NCI-H748 treated with DMSO at 0.1 percent for 48 hours (cell line): ENCODE data around the gene PARP8.

Experiments used
- DNase-seq: peaks from one replicate; lab custom pipeline; 2025; lab: John Stamatoyannopoulos, UW

Gene PARP8

GRCh38 chr5:50853151-50853550 is 186.7 kb downstream of the PARP8 start:
- no peak for DNase-seq

GRCh38 chr5:50854082-50854481 is 187.6 kb downstream of the PARP8 start:
- DNase-seq: no peak

- DNase-seq: no peak
Observed at GRCh38 chr5:50855001-50855400, 188.6 kb downstream of the PARP8 start.

- no peak for DNase-seq
Observed at GRCh38 chr5:50856401-50857119, 190.1 kb downstream of the PARP8 start.

- DNase-seq: no peak
Observed at GRCh38 chr5:50863534-50864170, 197.2 kb downstream of the PARP8 start.

- DNase-seq: no peak
Observed at GRCh38 chr5:50864466-50864865, 198.0 kb downstream of the PARP8 start.

GRCh38 chr5:50866415-50866814 is 200.0 kb downstream of the PARP8 start:
- no peak for DNase-seq

- DNase-seq: no peak
Observed at GRCh38 chr5:50867140-50867539, 200.7 kb downstream of the PARP8 start.

- DNase-seq: no peak
Observed at GRCh38 chr5:50873595-50874277, 207.3 kb downstream of the PARP8 start.

GRCh38 chr5:50874306-50875001 is 208.0 kb downstream of the PARP8 start:
- DNase-seq: no peak

GRCh38 chr5:50875002-50875344 is 208.5 kb downstream of the PARP8 start:
- no peak for DNase-seq

GRCh38 chr5:50878470-50878869 is 212.0 kb downstream of the PARP8 start:
- DNase-seq: no peak

GRCh38 chr5:50881407-50881806 is 215.0 kb downstream of the PARP8 start:
- no peak for DNase-seq

GRCh38 chr5:50886657-50887345 is 220.4 kb downstream of the PARP8 start:
- DNase-seq: no peak

GRCh38 chr5:50887889-50888633 is 221.6 kb downstream of the PARP8 start:
- no peak for DNase-seq

- no peak for DNase-seq
Observed at GRCh38 chr5:50888751-50889150, 222.3 kb downstream of the PARP8 start.

GRCh38 chr5:50889790-50890189 is 223.4 kb downstream of the PARP8 start:
- no peak for DNase-seq
